Endothelial cell of umbilical vein (primary cell): Measurements from ENCODE around the gene HOXD10. TPM values are rescaled to one million over a fixed set of nuclear protein-coding genes. Genes with fewer than 3 reads are reported as not detected.
A peak's percentile ranks its signal among the peaks of the same experiment; 100 is the strongest.

Experiments
- BruUV-seq: library from RNA; stranded (reverse); fragments of 400-500 nt; replicated peaks from 2 replicates; lab custom pipeline; 2021; lab: Mats Ljungman, UMichigan
- CTCF ChIA-PET: fragments of 300-600, 350-600 bp; sonication (Branson Sonifier 250); formaldehyde crosslinking; loops from one replicate; lab custom pipeline; 2021; ENCODE audit warnings: antibody characterized with exemption, inconsistent platforms; lab: Charles Lee
- POLR2A ChIA-PET: fragments of 300-600, 350-600 bp; sonication (Branson Sonifier 250); formaldehyde crosslinking; loops from one replicate; lab custom pipeline; 2021; ENCODE audit warnings: antibody characterized with exemption, inconsistent platforms; lab: Charles Lee
- DNase-seq: peaks from one replicate; pipeline ENCODE4 v3.0.0-alpha.2; 2011; ENCODE audit warnings: low read depth, low spot score
- FAIRE-seq: peaks from 2 replicates; lab custom pipeline; 2011; peaks lifted over from hg19 to GRCh38; lab: Jason Lieb, UNC
- H2AFZ ChIP-seq: 2 replicates; pipeline ENCODE4 v1.6.0; 2012; ENCODE audit warnings: low read depth, low read length, control low read depth, inconsistent platforms
- H3K27ac ChIP-seq: 2 replicates; pipeline ENCODE4 v1.5.1; 2011; ENCODE audit warnings: low read depth, mild to moderate bottlenecking, control low read depth, low read length, moderate library complexity; ENCODE audit not compliant: insufficient read depth
- H3K27me3 ChIP-seq, 2 experiments: 2 replicates each; pipeline versions ENCODE4 v1.6.0 to v1.6.1; 2011; ENCODE audit warnings: low read length in 2 of 2, mixed read lengths in 1 of 2; ENCODE audit not compliant: control insufficient read depth in 2 of 2, insufficient read depth in 2 of 2
- H3K36me3 ChIP-seq, 2 experiments: 2 replicates in 1 of 2; 3 replicates in 1 of 2; pipeline ENCODE4 v1.5.1; 2011; ENCODE audit warnings: low read length in 2 of 2, mild to moderate bottlenecking in 1 of 2, moderate library complexity in 1 of 2; ENCODE audit not compliant: control insufficient read depth in 2 of 2, insufficient read depth in 2 of 2; ENCODE audit errors: extremely low read depth in 1 of 2
- H3K4me1 ChIP-seq: 3 replicates; pipeline ENCODE4 v1.5.1; 2011; ENCODE audit warnings: mild to moderate bottlenecking, low read length; ENCODE audit not compliant: control insufficient read depth, insufficient read depth; ENCODE audit errors: extremely low read depth
- H3K4me2 ChIP-seq: 2 replicates; pipeline ENCODE4 v1.6.1; 2011; ENCODE audit warnings: low read length, control low read depth, mixed read lengths; ENCODE audit not compliant: insufficient read depth
- H3K4me3 ChIP-seq, 3 experiments: fragments of 200-600 bp in 1 of 3; sonication (generic), shearing (Covaris generic) in 1 of 3; replicated peaks in 1 of 3; 2 replicates each; pipeline ENCODE4 v1.5.1; 2011 to 2016; ENCODE audit warnings: control low read depth in 3 of 3, low read length in 3 of 3, mild to moderate bottlenecking in 2 of 3, inconsistent platforms in 1 of 3, low read depth in 1 of 3, moderate library complexity in 1 of 3; ENCODE audit not compliant: insufficient read depth in 1 of 3
- H3K79me2 ChIP-seq: 2 replicates; pipeline ENCODE4 v1.6.0; 2012; ENCODE audit warnings: low read length, inconsistent platforms; ENCODE audit not compliant: control insufficient read depth, insufficient read depth
- H3K9ac ChIP-seq: replicated peaks from 2 replicates; pipeline ENCODE3; 2011; ENCODE audit warnings: low read length, control low read depth; ENCODE audit not compliant: insufficient read depth; ENCODE audit errors: extremely low read depth
- H3K9me1 ChIP-seq: replicated peaks from 3 replicates; pipeline ENCODE4 v1.6.0; 2011; ENCODE audit warnings: mild to moderate bottlenecking, low read length; ENCODE audit not compliant: control insufficient read depth, insufficient read depth; ENCODE audit errors: extremely low read depth
- H3K9me3 ChIP-seq: replicated peaks from 2 replicates; pipeline ENCODE4 v1.5.1; 2012; ENCODE audit warnings: low read length, inconsistent platforms; ENCODE audit not compliant: control insufficient read depth, insufficient read depth
- H4K20me1 ChIP-seq: replicated peaks from 2 replicates; pipeline ENCODE3; 2011; ENCODE audit warnings: mild to moderate bottlenecking, low read length; ENCODE audit not compliant: control insufficient read depth, insufficient read depth; ENCODE audit errors: extremely low read depth
- CTCF ChIP-seq, 2 donors: IDR thresholded peaks; 1 replicate in 1 of 2; 2 replicates in 1 of 2; pipeline ENCODE4 v1.5.1; 2011; ENCODE audit warnings: low read length in 2 of 2, mild to moderate bottlenecking in 2 of 2, moderate library complexity in 2 of 2, control low read depth in 1 of 2, inconsistent platforms in 1 of 2, low read depth in 1 of 2; ENCODE audit not compliant: insufficient read depth in 1 of 2; ENCODE audit errors: extremely low read depth in 1 of 2
- EZH2 ChIP-seq: IDR thresholded peaks from 2 replicates; pipeline ENCODE4 v1.6.1; 2012; ENCODE audit warnings: borderline replicate concordance, low read depth, mild to moderate bottlenecking, moderate library complexity, low read length, inconsistent platforms; ENCODE audit not compliant: severe bottlenecking
- POLR2A ChIP-seq: IDR thresholded peaks from 2 replicates; pipeline ENCODE4 v1.6.1; 2012; ENCODE audit warnings: low read depth, mild to moderate bottlenecking, control low read depth, low read length
- dilution Hi-C: fragments of 300-500 bp; cut with MboI; formaldehyde crosslinking; loops from one replicate; pipeline ENCODE4 v1.15.0; 2019; ENCODE audit warnings: low sequenced_read_pairs; ENCODE audit not compliant: extremely low pct_ligation_motif_present
- intact Hi-C: fragments of 100-400 bp; cut with micrococcal nuclease; formaldehyde crosslinking; loops from one replicate; pipeline ENCODE4 v1.10.0; 2022
- polyA plus RNA-seq, 4 experiments: library from polyadenylated mRNA; depleted of rRNA in 3 of 4; stranded (reverse) in 3 of 4; unstranded in 1 of 4; fragments of >200 nt; gene quantifications; 2 replicates each; pipeline versions ENCODE4 v1.2.1 to v1.2.3, GENCODE V29; 2011 to 2012; ENCODE audit warnings: missing spikeins in 1 of 4
- total RNA-seq: library from RNA; stranded (reverse); gene quantifications from 2 replicates; pipeline ENCODE4 v1.2.3, GENCODE V29; 2021

HOXD10 gene
- total and polyA plus RNA-seq, 2 donors (not counting 3 experiments of a cell fraction or from before 2014, with no cell fraction given) = not detected

- TF ChIP-seq EZH2 (peak; percentile 94), CTCF (IDR thresholded peaks at IDR 0.05; ENCODE audit: extremely low read depth in 1 of 2, insufficient read depth in 1 of 2, low read depth in 1 of 2, low read length in 2 of 2) (peak; percentile 68 to 87), POLR2A (no peak)
- no peaks in the 10 kb centered on the region for H3K36me3 ChIP-seq
- H3K4me2 ChIP-seq = peak overlapping the region; percentile 43
- no peak overlapping the region for H3K9ac ChIP-seq
- FAIRE-seq (peak; percentile 70), DNase-seq (peak; percentile 51)
- no peaks in the 10 kb centered on the region for H3K9me1 ChIP-seq
- H3K27me3 ChIP-seq = peaks cover 87 to 98% of the 10 kb centered on the region in 2 experiments
- H3K4me3 ChIP-seq = no peak overlapping the region
- no peak overlapping the region for H3K27ac ChIP-seq
- H3K4me1 ChIP-seq = no peaks in the 10 kb centered on the region
- ChIA-PET CTCF (interaction anchor here (0.6 to 6.1 kb wide), 18 partner anchors 8 to 1391 kb away, joined by 3 to 102 read pairs (median 4); no protein-coding TSS in a partner anchor), POLR2A (no interaction called here)
- no TSS peak for BruUV-seq
- intact Hi-C loops = loop anchor here (1.0 kb wide), 1 partner anchor 722 kb away; no protein-coding TSS in a partner anchor
- H3K79me2 ChIP-seq = no peaks in the 10 kb centered on the region
- peak overlapping the region; percentile 53 for H2AFZ ChIP-seq
- no peaks in the 10 kb centered on the region for H3K9me3 ChIP-seq
- no peaks in the 10 kb centered on the region for H4K20me1 ChIP-seq
- dilution Hi-C loops = no loop called here
These were observed 28.3 kb upstream of the HOXD10 start for GRCh38 chr2:176088048-176088936.
